Vagina (tissue), 2 donors: ENCODE data around the gene ESYT2.

ENCODE experiments used
- POLR2A ChIP-seq, 2 donors: fragments of 450-650 bp; IDR thresholded peaks; one replicate each; pipeline ENCODE4 v1.6.1; 2017; ENCODE audit warnings: antibody characterized with exemption in 2 of 2, mild to moderate bottlenecking in 2 of 2, moderate library complexity in 2 of 2
- POLR2AphosphoS5 ChIP-seq, 2 donors: sonication (generic); formaldehyde crosslinking; IDR thresholded peaks; one replicate each; pipeline ENCODE4 v1.9.0; 2017; ENCODE audit warnings: antibody characterized with exemption in 2 of 2, mild to moderate bottlenecking in 2 of 2, low read depth in 1 of 2; ENCODE audit not compliant: insufficient read depth in 1 of 2
- TF ChIP-seq, protein P1 (sequence below), 3 experiments: fragments of 450-650 bp in 2 of 3; fragments of 200-600 bp in 1 of 3; sonication (generic) in 1 of 3; IDR thresholded peaks; one replicate each; pipeline ENCODE4 v1.5.1; 2017 to 2019; ENCODE audit warnings: antibody characterized with exemption in 3 of 3, mild to moderate bottlenecking in 2 of 3, moderate library complexity in 2 of 3

DNA sequence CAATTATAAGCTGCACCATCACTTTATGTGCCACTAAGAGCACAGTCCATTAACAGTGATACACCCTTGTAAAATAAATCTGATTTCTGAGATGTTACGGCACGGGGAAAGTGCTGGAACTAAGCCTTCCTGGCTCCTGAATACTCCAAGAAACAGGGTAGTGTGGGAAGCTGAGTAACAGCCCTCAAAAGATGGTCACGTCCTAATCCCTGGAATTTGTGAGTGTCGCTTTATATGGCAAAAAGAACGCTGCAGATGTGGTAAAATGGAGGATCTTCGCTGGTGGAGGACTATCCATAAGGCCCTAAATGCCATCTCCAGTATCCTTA lies 13.5 kb downstream of the ESYT2 start:
- TF ChIP-seq, protein P1, sequence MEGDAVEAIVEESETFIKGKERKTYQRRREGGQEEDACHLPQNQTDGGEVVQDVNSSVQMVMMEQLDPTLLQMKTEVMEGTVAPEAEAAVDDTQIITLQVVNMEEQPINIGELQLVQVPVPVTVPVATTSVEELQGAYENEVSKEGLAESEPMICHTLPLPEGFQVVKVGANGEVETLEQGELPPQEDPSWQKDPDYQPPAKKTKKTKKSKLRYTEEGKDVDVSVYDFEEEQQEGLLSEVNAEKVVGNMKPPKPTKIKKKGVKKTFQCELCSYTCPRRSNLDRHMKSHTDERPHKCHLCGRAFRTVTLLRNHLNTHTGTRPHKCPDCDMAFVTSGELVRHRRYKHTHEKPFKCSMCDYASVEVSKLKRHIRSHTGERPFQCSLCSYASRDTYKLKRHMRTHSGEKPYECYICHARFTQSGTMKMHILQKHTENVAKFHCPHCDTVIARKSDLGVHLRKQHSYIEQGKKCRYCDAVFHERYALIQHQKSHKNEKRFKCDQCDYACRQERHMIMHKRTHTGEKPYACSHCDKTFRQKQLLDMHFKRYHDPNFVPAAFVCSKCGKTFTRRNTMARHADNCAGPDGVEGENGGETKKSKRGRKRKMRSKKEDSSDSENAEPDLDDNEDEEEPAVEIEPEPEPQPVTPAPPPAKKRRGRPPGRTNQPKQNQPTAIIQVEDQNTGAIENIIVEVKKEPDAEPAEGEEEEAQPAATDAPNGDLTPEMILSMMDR (IDR thresholded peaks at IDR 0.05), result no peak
- TF ChIP-seq POLR2A (IDR thresholded peaks at IDR 0.05) (no peak), POLR2AphosphoS5 (IDR thresholded peaks at IDR 0.05; ENCODE audit: insufficient read depth in 1 of 2, low read depth in 1 of 2) (no peak)
